T-helper 17 cell (primary cell): ENCODE results near the gene FXYD4. TPM values are rescaled to one million over a fixed set of nuclear protein-coding genes. Genes with fewer than 3 reads are reported as not detected.
A peak's percentile ranks its signal among the peaks of the same experiment; 100 is the strongest.

ENCODE experiments used
- ATAC-seq: fragments of 150-1000 bp; cut with Tn5 transposase; 2 replicates; pipeline ENCODE4 v1.10.0; 2021; ENCODE audit warnings: mild to moderate bottlenecking, moderate library complexity
- DNase-seq, 3 donors: peaks; one replicate each; pipeline versions ENCODE4 v3.0.0 to v3.0.0-alpha.2; 2020 to 2021
- H3K9me3 ChIP-seq: one replicate; pipeline ENCODE4 v1.7.0; 2013; ENCODE audit warnings: low read length, mild to moderate bottlenecking; ENCODE audit not compliant: control insufficient read depth, poor library complexity, severe bottlenecking
- H3K27ac Mint-ChIP-seq: one replicate; pipeline ENCODE4 v1.8.0; 2022; ENCODE audit warnings: mild to moderate bottlenecking, moderate library complexity, mixed read lengths
- H3K27me3 Mint-ChIP-seq: one replicate; pipeline ENCODE4 v1.8.0; 2022; ENCODE audit warnings: mixed read lengths
- H3K36me3 Mint-ChIP-seq: one replicate; pipeline ENCODE4 v1.8.0; 2022; ENCODE audit warnings: low read depth, mixed read lengths
- H3K4me1 Mint-ChIP-seq: one replicate; pipeline ENCODE4 v1.8.0; 2022; ENCODE audit warnings: mild to moderate bottlenecking, mixed read lengths
- H3K4me3 Mint-ChIP-seq: one replicate; pipeline ENCODE4 v1.8.0; 2022; ENCODE audit warnings: mild to moderate bottlenecking, moderate library complexity, mixed read lengths
- total RNA-seq, 4 donors: library from RNA in 2 of 4; stranded (reverse) in 2 of 4; gene quantifications; one replicate each; pipeline ENCODE4 v1.2.3 and lab custom pipeline; 2022 to 2026

FXYD4 gene
- total RNA-seq, 2 donors from 2014 or later: not detected

DNA sequence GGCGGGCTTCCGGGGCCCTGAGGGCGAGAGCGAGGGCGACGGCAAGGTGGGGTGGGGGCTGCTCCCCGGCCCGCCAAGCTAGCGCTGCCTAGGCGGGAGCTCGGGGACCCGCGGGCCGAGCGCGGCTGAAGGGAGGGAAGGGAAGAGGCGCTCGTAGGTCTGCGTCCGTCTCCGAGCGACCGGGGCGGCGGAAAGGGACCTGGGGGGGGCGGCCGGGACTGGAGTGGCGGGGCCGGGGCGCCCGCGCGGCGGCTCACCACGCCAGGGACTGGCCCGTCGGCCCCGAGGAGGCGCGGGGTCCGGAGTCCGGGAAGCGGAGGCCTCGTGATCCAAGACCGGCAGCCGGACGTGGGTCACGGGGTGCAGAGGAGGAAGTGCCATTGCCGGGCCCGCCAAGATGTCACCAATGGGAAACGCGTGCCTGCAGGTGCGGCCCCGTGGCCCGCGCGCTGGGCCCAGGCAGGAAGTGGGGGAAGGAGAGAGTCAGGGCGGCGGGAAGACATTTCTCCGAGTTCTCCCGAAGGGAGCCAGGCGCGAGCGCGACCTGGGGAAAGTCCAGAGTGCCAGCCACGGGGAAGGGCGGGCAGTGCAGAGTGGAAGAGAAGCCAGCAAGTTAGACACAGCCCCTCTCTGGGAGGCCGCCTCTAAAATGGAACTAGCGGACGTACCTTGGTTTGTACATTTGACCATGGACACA is 25.6 kb downstream of the FXYD4 start:
- Mint-ChIP-seq H3K4me3 (peak overlapping the region; percentile 97), H3K36me3 (peaks cover 21% of the 10 kb centered on the region), H3K4me1 (peaks cover 70% of the 10 kb centered on the region), H3K27me3 (no peaks in the 10 kb centered on the region), H3K27ac (peak overlapping the region; percentile 99)
- no peaks in the 10 kb centered on the region for H3K9me3 ChIP-seq
- DNase-seq (peak; percentile 52 to 69 (median 69)), ATAC-seq (peak; percentile 70)

DNA sequence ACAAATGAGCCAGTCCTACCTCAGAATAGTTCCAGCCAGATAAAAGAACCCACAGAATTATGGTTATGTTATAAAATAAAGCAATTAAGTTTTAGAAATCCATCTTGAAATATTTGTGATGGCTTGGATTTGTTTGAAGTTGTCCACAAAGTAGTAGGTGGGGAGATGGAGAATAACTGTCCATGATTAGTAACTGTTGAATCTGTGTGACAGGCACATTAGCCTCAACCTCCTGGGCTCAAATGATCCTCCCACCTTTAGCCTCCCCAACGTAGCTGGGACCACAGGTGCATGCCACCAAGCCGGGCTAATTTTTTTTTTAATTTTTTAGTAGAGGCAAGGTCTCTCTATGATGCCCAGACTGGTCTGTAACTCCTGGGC is 27.5 kb downstream of the FXYD4 start:
- peak overlapping the region; percentile 99 for H3K27ac Mint-ChIP-seq

DNA sequence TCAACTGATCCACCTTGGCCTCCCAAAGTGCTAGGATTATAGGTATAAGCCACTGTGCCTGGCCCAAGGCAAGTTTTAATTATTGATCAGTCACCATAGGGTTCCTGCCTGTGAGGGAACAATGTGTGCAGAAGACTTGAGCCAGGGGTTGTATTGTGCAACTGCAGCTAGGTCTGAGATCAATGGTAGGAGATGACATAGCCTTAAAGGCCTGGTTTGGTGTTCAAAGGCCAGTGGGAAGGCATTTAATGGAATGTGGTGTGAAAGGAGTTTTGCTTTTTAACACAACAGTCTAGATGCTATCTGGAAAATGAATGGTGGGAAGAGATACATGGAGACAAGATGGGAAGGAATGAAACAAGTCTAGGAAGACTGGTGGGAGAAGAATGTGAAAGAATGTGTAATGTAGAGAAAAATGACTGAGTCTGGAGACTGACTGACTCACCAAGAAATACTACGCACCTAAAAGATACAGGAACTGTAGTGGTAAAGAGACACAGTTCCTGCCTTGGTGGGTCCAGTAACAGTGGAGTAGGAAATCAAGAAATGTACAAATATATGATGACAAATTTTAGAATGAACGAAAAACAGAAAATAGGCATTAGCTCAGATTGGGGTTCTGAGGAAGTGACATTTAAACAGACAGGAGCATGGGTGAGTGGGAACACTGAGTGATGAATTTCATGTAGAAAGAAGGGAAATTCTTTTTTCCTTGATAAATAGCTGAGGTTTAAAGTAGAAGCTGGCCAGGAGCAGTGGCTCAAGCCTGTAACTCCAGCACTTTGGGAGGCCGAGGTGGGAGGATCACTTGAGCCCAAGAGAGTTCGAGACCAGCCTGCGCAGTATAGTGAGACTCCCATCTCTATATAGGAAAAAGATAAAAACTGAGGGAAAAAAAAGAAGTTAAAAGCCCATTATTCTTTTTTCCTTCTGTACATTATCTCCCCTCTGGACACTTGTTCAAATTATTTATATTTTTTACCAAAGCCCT is 28.2 kb downstream of the FXYD4 start:
- DNase-seq: no peak

More for the DNA sequence above, 27.5 kb downstream of the FXYD4 start:
- Mint-ChIP-seq H3K27me3 (no peaks in the 10 kb centered on the region), H3K4me1 (peaks cover 69% of the 10 kb centered on the region), H3K36me3 (peaks cover 14% of the 10 kb centered on the region), H3K4me3 (peak overlapping the region; percentile 97)
- no peaks in the 10 kb centered on the region for H3K9me3 ChIP-seq
- DNase-seq (no peak), ATAC-seq (no peak)

DNA sequence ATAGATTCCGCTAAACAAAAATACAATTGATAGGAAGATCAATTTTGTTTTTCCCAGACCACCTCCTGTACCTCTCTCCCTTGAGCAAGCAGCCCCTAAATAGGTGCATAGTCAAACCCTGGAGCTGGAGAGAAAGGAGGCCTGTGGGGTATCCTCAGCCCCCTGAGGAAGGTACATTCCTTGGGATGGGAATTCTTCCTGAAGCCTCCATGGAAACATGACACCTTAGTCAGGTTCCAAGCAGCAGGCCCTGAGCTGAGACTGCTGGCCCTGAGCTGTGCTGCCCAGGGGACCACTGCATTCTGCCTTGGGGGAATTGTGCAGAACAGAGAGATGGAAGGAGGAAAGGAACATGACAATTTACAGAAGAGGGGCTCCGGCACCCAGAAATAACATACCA is 30.2 kb downstream of the FXYD4 start:
- Mint-ChIP-seq H3K4me1 (peaks cover 63% of the 10 kb centered on the region), H3K4me3 (peak overlapping the region; percentile 97), H3K27ac (peak overlapping the region; percentile 99), H3K27me3 (no peaks in the 10 kb centered on the region), H3K36me3 (peaks cover 11% of the 10 kb centered on the region)
- H3K9me3 ChIP-seq: no peaks in the 10 kb centered on the region
- ATAC-seq: no peak
- DNase-seq: no peak

More for the DNA sequence above, 28.2 kb downstream of the FXYD4 start:
- ATAC-seq: peak; percentile 24
- Mint-ChIP-seq H3K27me3 (no peaks in the 10 kb centered on the region), H3K36me3 (peaks cover 13% of the 10 kb centered on the region), H3K4me3 (peak overlapping the region; percentile 97), H3K27ac (peak overlapping the region; percentile 99), H3K4me1 (peaks cover 74% of the 10 kb centered on the region)
- no peaks in the 10 kb centered on the region for H3K9me3 ChIP-seq

DNA sequence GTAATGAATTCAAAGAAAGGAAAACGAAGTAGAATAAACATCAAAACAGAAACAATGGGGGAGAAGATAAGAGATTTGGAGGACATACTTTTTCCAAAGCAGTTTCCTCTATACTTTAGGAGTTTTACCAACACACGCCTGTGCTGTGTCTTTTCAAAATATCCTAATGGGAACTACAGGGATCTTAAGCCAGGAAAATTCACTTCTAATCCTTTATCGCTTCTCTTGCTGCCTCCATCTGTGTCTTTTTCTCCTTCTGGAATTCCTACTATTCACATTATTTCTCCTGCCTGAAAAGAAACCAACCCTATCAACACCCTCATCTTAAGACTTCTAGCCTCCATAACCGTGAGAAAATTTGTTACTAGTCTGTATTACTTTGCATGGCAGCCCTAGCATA is 30.7 kb downstream of the FXYD4 start:
- Mint-ChIP-seq H3K27me3 (no peaks in the 10 kb centered on the region), H3K4me1 (peaks cover 62% of the 10 kb centered on the region), H3K4me3 (peak overlapping the region; percentile 97), H3K27ac (peak overlapping the region; percentile 99), H3K36me3 (peaks cover 11% of the 10 kb centered on the region)
- H3K9me3 ChIP-seq: no peaks in the 10 kb centered on the region
- ATAC-seq (no peak), DNase-seq (no peak)

DNA sequence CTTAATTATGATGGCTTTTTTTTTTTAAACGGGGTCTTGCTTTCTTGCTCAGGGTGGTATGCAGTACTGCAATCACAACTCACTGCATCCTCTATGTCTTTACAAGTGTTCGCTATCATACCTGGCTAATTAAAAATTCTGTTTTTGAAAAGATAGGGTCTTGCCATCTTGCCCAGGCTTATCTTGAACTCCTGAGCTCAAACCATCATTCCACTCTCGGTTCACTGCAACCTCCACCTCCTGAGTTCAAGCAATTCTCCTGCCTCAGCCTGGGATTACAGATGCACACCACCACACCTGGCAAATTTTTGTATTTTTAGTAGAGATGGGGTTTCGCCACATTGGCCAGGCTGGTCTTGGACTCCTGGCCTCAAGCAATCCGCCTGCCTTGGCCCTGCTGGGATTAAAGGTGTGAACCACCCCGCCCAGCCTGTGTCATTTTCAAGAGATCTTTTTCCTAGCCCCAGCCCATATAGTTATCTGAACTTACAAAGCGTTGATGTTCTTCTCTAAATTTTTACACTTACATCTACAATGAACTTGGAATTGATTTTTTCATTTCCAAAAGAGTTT is 31.5 kb downstream of the FXYD4 start:
- peak overlapping the region; percentile 99 for H3K27ac Mint-ChIP-seq
- peak overlapping the region; percentile 97 for H3K4me3 Mint-ChIP-seq
- H3K36me3 Mint-ChIP-seq: peaks cover 13% of the 10 kb centered on the region
- peaks cover 59% of the 10 kb centered on the region for H3K4me1 Mint-ChIP-seq
- H3K27me3 Mint-ChIP-seq: no peaks in the 10 kb centered on the region
- H3K9me3 ChIP-seq: no peaks in the 10 kb centered on the region
- ATAC-seq: no peak
- no peak for DNase-seq

DNA sequence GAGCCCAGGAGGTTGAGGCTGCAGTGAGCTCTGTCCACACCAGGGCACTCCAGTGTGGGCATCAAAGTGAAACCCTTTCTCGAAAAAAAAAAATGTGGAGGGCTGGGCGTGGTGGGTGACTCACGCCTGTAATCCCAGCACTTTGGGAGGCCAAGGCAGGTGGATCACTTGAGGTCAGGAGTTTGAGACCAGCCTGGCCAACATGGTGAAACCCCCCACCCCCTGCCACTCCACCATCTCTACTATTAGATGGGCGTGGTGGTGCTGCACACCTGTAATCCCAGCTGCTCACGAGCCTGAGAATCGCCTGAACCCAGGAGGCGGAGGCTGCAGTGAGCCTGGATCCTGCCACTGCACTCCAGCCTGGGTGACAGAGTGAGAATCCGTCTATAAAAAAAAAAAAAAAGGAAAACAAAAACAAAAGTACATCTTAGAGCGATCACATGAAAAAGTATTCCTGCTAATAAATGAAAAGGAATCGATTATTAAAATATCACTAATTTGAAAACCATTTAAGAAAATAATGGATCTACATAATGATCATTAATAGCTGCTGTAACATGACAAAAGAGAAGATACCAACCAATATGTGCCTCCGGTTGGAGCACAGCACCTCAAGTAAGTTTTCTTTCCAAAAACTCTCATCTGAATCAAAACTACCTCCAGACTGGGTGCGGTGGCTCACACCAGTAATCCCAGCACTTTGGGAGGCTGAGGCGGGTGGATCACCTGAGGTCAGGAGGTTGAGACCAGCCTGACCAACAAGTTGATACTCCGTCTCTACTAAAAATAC is 32.7 kb downstream of the FXYD4 start:
- DNase-seq (no peak), ATAC-seq (no peak)
- peak overlapping the region; percentile 97 for H3K4me3 Mint-ChIP-seq
- peaks cover 61% of the 10 kb centered on the region for H3K4me1 Mint-ChIP-seq
- no peaks in the 10 kb centered on the region for H3K27me3 Mint-ChIP-seq
- H3K9me3 ChIP-seq: no peaks in the 10 kb centered on the region
- H3K36me3 Mint-ChIP-seq: peaks cover 13% of the 10 kb centered on the region
- peak overlapping the region; percentile 99 for H3K27ac Mint-ChIP-seq

DNA sequence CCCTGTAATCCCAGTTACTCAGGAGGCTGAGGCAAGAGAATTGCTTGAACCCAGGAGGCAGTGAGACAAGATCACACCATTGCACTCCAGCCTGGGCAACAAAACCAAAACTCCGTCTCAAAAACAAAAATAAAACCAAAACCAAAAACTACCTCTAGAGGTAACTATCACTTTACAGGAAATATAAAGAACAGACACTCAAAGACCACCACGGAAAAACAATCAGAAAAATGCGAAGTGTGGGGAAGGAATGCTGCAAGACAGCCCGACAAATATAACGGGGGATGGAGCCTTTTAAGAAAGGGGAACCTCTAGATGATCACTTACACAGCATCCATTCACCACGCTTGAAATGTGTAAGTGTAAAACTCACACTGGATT is 33.3 kb downstream of the FXYD4 start:
- H3K36me3 Mint-ChIP-seq: peaks cover 8% of the 10 kb centered on the region
- peak overlapping the region; percentile 99 for H3K27ac Mint-ChIP-seq
- no peaks in the 10 kb centered on the region for H3K27me3 Mint-ChIP-seq
- DNase-seq (no peak), ATAC-seq (no peak)
- peak overlapping the region; percentile 97 for H3K4me3 Mint-ChIP-seq
- peaks cover 59% of the 10 kb centered on the region for H3K4me1 Mint-ChIP-seq
- no peaks in the 10 kb centered on the region for H3K9me3 ChIP-seq

DNA sequence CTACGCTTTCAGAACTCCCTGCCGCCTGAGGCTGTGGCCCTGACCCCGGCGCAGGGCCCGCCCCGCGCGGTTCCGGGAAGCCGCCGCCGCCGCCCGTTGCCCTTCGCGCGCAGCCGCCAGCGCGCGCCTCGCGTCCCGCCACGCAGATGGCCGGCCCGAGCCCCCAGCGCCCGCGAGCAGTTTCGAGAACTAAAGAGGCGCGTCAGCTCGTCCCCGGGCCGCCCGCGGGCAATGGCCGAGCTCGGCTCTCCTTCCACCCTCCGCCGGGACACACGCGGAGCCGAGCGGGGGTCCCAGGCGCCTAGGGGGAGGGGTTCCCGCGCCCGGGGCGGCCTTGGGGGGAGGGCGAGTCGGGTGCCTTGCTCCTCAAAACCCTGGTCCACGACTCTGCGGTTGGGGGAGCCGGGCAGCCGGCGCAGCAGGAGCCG is 35.7 kb downstream of the FXYD4 start:
- H3K4me3 Mint-ChIP-seq: peak overlapping the region; percentile 97
- H3K4me1 Mint-ChIP-seq: peaks cover 42% of the 10 kb centered on the region
- ATAC-seq (peak; percentile 8), DNase-seq (peak; percentile 41 to 51 (median 45))
- H3K27ac Mint-ChIP-seq: peak overlapping the region; percentile 100
- no peaks in the 10 kb centered on the region for H3K27me3 Mint-ChIP-seq
- no peaks in the 10 kb centered on the region for H3K9me3 ChIP-seq
- peaks cover 8% of the 10 kb centered on the region for H3K36me3 Mint-ChIP-seq

DNA sequence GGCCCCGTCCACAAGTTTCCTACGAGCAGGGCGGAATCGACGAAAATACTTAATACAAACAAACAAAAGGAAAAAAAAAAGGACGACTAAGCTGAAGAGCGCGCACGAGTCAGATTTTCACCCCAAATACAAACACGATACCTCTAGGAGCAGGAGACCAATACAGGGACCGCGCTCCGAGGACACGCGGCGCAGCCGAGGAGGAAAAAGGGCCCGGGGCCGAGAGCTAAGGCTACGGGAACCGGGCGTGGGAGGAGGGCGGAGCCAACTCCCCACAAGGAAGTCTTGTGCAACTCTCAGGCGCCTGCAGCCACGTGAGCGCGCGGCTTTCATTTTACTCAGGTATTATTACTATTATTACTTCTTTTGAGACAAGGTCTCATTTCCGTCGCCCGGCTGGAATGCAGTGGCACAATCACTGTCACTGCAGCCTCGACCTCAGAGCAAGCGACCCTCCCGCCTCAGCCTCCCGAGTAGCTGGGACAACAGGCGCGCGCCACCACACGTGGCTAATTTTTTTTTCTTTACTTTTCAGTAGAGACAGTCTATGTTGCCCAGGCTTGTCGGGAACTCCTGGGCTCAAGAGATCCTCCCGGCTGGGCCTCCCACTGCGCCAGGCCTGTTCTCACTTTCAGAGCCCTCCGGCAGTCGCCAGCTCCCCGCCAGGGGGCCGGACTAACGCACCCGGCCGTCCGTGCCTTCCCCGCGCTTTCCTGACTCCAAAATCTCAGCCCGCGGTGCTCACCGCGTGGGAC is 36.3 kb downstream of the FXYD4 start:
- Mint-ChIP-seq H3K27me3 (no peaks in the 10 kb centered on the region), H3K36me3 (peaks cover 5% of the 10 kb centered on the region), H3K27ac (peak overlapping the region; percentile 100), H3K4me1 (peaks cover 36% of the 10 kb centered on the region), H3K4me3 (peak overlapping the region; percentile 97)
- no peaks in the 10 kb centered on the region for H3K9me3 ChIP-seq
- ATAC-seq (peak; percentile 40), DNase-seq (peak; percentile 66 to 78 (median 75))

DNA sequence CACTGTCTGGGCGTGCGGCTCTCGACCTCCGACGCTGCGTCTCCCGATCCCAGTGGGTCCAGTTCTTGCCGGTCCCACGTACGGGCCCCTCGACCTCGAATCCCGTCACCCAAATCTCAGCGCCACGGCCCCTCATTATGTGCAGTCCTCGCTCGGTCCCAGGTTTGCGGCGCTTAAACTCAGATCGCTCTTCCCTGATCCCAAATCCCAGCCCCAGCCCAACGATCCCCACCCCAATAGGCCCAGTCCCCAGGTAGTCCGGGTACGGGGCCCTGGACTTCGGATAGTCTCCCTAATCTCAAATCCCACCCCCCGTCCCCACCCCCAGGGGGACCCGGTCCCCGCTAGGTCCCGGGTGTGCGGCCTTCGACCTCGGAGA is 36.9 kb downstream of the FXYD4 start:
- Mint-ChIP-seq H3K27me3 (no peaks in the 10 kb centered on the region), H3K27ac (peak overlapping the region; percentile 100), H3K36me3 (peaks cover 4% of the 10 kb centered on the region), H3K4me1 (peaks cover 31% of the 10 kb centered on the region), H3K4me3 (peak overlapping the region; percentile 97)
- no peaks in the 10 kb centered on the region for H3K9me3 ChIP-seq
- DNase-seq (no peak), ATAC-seq (no peak)
